Measurements from ENCODE around the gene HES6.

GRCh38 chr2:238231809-238232208 is 8.0 kb downstream of the HES6 start:
- TF ChIP-seq SUZ12 (IDR thresholded peaks at IDR 0.05), result no peak
- no peak for TF ChIP-seq ZNF384 (IDR thresholded peaks at IDR 0.05)
- TF ChIP-seq L3MBTL2 (conservative IDR thresholded peaks at IDR 0.05), result no peak
- no peak for TF ChIP-seq SP1 (IDR thresholded peaks at IDR 0.05)
- no peak for TF ChIP-seq PKNOX1 (IDR thresholded peaks at IDR 0.05)
- TF ChIP-seq NFRKB (IDR thresholded peaks at IDR 0.05), result no peak
- TF ChIP-seq FOXK2 (IDR thresholded peaks at IDR 0.05), result no peak
- no peak for TF ChIP-seq TARDBP (IDR thresholded peaks at IDR 0.05)
- no peak for TF ChIP-seq ELF4 (IDR thresholded peaks at IDR 0.05)
- no peak for TF ChIP-seq FOXA1 (IDR thresholded peaks at IDR 0.05)
- TF ChIP-seq HDGF (IDR thresholded peaks at IDR 0.05; ENCODE audit: borderline replicate concordance), result no peak
- TF ChIP-seq BHLHE40 (IDR thresholded peaks at IDR 0.05; ENCODE audit: borderline replicate concordance), result no peak

All from HEK293T (cell line).